Testis (tissue), 3 donors: Measurements from ENCODE around the gene TSPAN33. TPM values are rescaled to one million over a fixed set of nuclear protein-coding genes. Genes with fewer than 3 reads are reported as not detected.

Experiments
- DNase-seq: peaks from one replicate; pipeline ENCODE4 v3.0.0-alpha.2; 2019
- H3K27ac ChIP-seq, 2 donors: fragments of 200-600 bp; sonication (generic); one replicate each; pipeline ENCODE4 v1.5.1; 2019
- H3K27me3 ChIP-seq: fragments of 200-600 bp; sonication (generic); one replicate; pipeline ENCODE4 v1.5.1; 2019
- H3K36me3 ChIP-seq: fragments of 200-600 bp; sonication (generic); one replicate; pipeline ENCODE4 v1.5.1; 2017; ENCODE audit warnings: low read depth; ENCODE audit errors: missing control alignments
- H3K4me1 ChIP-seq: fragments of 200-600 bp; sonication (generic); one replicate; pipeline ENCODE4 v1.5.1; 2019
- H3K4me3 ChIP-seq, 2 donors: fragments of 200-600 bp; sonication (generic); one replicate each; pipeline ENCODE4 v1.5.1; 2017 to 2019
- H3K9me3 ChIP-seq: fragments of 200-600 bp; sonication (generic); one replicate; pipeline ENCODE4 v1.5.1; 2017
- POLR2A ChIP-seq: fragments of 450-650 bp; IDR thresholded peaks from one replicate; pipeline ENCODE4 v1.6.1; 2017; ENCODE audit warnings: antibody characterized with exemption, mild to moderate bottlenecking, moderate library complexity
- WGBS, 2 donors: methylation state at CpG; one replicate each; pipeline ENCODE4 v1.1.5; 2018; 5-methylcytosine and 5-hydroxymethylcytosine counted together
- intact Hi-C: fragments of 100-400 bp; cut with DNase I; formaldehyde crosslinking; loops from one replicate; pipeline ENCODE4 v1.15.1; 2023; ENCODE audit warnings: low total_unique reads
- polyA plus RNA-seq: library from polyadenylated mRNA; stranded (reverse); fragments of 350-450 nt; fragmentation: Illumina TruSeq; extraction: RNeasy Lipid Tissue Mini Kit (QIAGEN cat#74804); gene quantifications from one replicate; pipeline ENCODE4 v1.2.3, GENCODE V29; 2014; ENCODE audit warnings: low read depth, low replicate concordance; ENCODE audit not compliant: insufficient read depth
- total RNA-seq, 2 donors: library from RNA; depleted of rRNA; stranded (reverse); fragments of >200 nt; gene quantifications; one replicate each; pipeline ENCODE4 v1.2.3, GENCODE V29; 2016
- TF ChIP-seq, protein P1 (sequence below), 3 experiments: fragments of 450-650 bp in 2 of 3; fragments of 200-600 bp in 1 of 3; sonication (generic) in 1 of 3; IDR thresholded peaks; one replicate each; pipeline ENCODE4 v1.5.1; 2016 to 2019; ENCODE audit warnings: antibody characterized with exemption in 3 of 3, mild to moderate bottlenecking in 2 of 3, moderate library complexity in 1 of 3

Gene TSPAN33
- total and polyA plus RNA-seq, 3 donors from 2014 or later: 25.7 to 35.9 (median 35.7) TPM

DNA sequence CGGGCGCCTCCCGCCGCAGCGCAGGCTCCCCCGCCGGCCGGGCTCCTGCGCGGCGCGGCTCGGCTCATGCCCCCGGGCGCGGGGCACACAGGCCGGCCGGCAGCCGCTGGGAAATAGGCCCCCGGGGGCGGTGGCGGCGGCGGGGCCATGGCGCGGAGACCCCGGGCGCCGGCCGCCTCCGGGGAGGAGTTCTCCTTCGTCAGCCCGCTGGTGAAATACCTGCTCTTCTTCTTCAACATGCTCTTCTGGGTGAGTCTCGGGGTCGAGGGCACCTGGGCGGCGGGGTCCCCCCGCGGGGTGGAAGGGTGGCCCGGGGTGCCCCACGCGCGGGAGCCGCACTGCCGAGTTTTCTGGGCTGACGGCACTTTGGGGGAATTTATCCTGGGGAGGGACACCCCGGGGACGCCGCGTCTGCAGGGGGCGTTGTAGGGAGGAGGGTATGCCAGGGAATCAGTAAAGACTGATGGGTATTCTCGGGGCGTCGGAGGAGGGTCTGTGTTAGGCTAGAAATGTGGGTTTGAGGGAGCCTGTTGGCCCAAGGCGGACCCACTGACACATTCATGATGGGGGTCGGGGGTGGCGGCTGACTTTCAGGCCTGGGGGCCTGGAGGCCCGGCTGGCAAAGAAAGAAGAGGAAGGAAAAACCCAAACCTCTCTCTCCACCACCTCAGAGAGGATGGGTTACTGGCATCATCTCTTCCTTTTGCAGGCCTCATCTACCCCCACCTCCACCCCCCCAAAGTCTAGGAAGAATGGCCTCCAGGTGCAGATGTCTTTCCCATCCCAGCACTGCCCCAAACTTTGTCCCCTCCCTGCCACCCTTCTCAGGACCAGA lies 544 bp downstream of the TSPAN33 start:
- 4 to 14% methylated on average over 13 to 58 of the region's 58 CpGs for WGBS, 2 donors
- no peak for DNase-seq
- TF ChIP-seq, protein P1, sequence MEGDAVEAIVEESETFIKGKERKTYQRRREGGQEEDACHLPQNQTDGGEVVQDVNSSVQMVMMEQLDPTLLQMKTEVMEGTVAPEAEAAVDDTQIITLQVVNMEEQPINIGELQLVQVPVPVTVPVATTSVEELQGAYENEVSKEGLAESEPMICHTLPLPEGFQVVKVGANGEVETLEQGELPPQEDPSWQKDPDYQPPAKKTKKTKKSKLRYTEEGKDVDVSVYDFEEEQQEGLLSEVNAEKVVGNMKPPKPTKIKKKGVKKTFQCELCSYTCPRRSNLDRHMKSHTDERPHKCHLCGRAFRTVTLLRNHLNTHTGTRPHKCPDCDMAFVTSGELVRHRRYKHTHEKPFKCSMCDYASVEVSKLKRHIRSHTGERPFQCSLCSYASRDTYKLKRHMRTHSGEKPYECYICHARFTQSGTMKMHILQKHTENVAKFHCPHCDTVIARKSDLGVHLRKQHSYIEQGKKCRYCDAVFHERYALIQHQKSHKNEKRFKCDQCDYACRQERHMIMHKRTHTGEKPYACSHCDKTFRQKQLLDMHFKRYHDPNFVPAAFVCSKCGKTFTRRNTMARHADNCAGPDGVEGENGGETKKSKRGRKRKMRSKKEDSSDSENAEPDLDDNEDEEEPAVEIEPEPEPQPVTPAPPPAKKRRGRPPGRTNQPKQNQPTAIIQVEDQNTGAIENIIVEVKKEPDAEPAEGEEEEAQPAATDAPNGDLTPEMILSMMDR (IDR thresholded peaks at IDR 0.05): peak in 1 of 3 experiments; percentile 14
- no peak for TF ChIP-seq POLR2A
- Histone ChIP-seq H3K27me3 (no peaks in the 10 kb centered on the region), H3K4me1 (peaks cover 6% of the 10 kb centered on the region), H3K4me3 (peak overlapping the region; percentile 53 to 64), H3K36me3 (no peaks in the 10 kb centered on the region), H3K27ac (peak overlapping the region in 1 of 2 donors; percentile 41), H3K9me3 (no peaks in the 10 kb centered on the region)
- intact Hi-C loops: no loop called here

DNA sequence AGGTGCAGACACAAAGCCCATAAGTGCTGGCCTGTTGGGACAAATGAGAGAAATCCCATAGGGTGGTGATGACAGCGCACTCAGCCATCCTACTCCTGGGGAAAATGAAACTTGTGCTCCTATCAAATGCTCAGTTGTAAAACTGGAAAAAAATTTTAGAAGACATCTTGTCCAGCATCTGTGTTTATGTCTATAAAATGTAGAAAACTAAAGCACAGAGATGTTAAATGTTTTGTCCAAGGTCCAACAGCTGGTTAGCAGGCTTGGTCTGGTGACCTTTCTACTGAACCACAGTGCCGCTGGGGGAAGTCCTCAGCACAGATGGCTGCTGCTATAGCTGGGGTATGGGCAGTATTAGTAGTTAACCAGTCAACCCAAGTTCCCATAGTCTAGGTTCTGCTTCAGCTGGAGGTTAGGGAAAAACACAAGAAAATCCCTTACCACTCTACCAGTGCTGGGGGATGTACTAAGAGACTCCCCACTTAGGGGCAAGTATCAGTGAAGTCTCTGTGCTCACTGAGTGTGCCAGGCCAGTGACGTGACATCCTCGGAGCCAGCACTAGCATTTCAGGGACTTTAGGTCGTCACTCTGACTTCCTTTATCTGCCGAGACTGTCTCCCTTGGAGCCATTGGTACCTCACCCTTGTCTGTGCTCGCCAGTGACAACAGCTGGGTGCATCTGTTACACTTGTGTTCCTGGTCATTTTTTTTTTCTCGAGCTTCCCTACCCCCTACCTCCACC lies 1.9 kb downstream of the TSPAN33 start:
- peaks cover 6% of the 10 kb centered on the region for H3K4me1 ChIP-seq
- no peaks in the 10 kb centered on the region for H3K27me3 ChIP-seq
- H3K27ac ChIP-seq: no peak overlapping the region

DNA sequence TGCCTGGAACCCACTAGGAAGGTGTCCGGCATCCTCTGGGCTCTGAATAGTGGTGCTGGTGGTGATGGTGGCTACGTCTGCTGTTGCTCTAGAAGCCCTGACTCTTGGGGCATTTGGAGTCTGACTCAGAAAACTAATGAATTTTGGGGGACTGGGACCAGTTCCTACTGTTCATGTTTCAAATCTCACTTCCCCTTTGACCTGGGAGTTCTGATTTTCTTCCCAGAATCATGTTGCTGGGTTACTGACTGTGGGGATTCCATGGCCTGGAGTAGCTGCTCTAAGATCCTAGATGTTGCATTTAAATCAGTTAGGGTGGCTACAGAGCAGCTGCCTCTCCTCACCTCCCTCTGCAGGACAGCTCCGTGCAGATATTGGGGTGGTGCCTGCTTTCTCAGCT lies 3.2 kb downstream of the TSPAN33 start:
- Histone ChIP-seq H3K27me3 (no peaks in the 10 kb centered on the region), H3K27ac (no peak overlapping the region), H3K4me3 (no peak overlapping the region), H3K4me1 (peaks cover 6% of the 10 kb centered on the region), H3K36me3 (no peaks in the 10 kb centered on the region), H3K9me3 (no peaks in the 10 kb centered on the region)
- no peak for DNase-seq
- intact Hi-C loops: no loop called here
- WGBS, 2 donors: 70 to 71% methylated on average over 3 of the region's 3 CpGs
- TF ChIP-seq POLR2A: no peak
- TF ChIP-seq, protein P1 (IDR thresholded peaks at IDR 0.05): no peak

More for the DNA sequence above, 1.9 kb downstream of the TSPAN33 start:
- H3K4me3 ChIP-seq: no peak overlapping the region
- no peaks in the 10 kb centered on the region for H3K9me3 ChIP-seq
- 46 to 54% methylated on average over 8 of the region's 8 CpGs for WGBS, 2 donors
- intact Hi-C loops: no loop called here
- TF ChIP-seq POLR2A: no peak
- TF ChIP-seq, protein P1 (IDR thresholded peaks at IDR 0.05): no peak
- no peaks in the 10 kb centered on the region for H3K36me3 ChIP-seq
- DNase-seq: peak; percentile 57

DNA sequence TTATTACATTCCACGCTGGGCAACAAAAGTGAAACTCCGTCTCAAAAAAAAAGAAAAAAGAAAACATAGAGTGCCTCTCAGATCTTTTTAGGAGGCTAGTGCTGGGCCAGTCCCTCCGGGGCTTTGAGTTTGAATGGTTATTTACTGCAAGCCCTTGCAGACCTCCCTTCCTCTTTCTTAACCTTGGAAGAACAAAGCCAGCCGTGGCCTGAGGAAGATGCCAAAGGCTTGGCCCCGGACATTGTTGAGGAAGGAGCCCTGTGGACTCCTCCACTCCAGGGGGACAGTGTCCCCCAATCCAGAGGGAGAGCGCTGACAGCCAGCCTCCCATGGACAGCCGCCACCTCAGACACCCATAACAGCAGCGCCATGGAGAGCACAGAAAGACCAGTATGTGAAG lies 5.0 kb downstream of the TSPAN33 start:
- Histone ChIP-seq H3K27me3 (no peaks in the 10 kb centered on the region), H3K27ac (no peak overlapping the region), H3K36me3 (no peaks in the 10 kb centered on the region), H3K4me1 (peaks cover 4% of the 10 kb centered on the region), H3K9me3 (no peaks in the 10 kb centered on the region), H3K4me3 (no peak overlapping the region)
- TF ChIP-seq POLR2A: no peak
- TF ChIP-seq, protein P1 (IDR thresholded peaks at IDR 0.05): no peak
- intact Hi-C loops: no loop called here
- 63 to 64% methylated on average over 7 to 8 of the region's 8 CpGs for WGBS, 2 donors
- no peak for DNase-seq
